DND-41 (cell line): ENCODE results near the gene KCNS3.

ENCODE experiments used
- ATAC-seq: fragments of 200-7000 bp; cut with Tn5 transposase; 3 replicates; pipeline ENCODE4 v1.9.1; 2021; ENCODE audit warnings: low read depth; ENCODE audit not compliant: insufficient read depth
- DNase-seq: peaks from one replicate; pipeline ENCODE4 v3.0.0-alpha.2; 2020
- H2AFZ ChIP-seq: 2 replicates; pipeline ENCODE4 v1.6.0; 2012; ENCODE audit warnings: low read depth, low read length
- H3K27ac ChIP-seq: 2 replicates; pipeline ENCODE4 v1.5.1; 2012; ENCODE audit warnings: low read length, inconsistent platforms
- H3K27me3 ChIP-seq: fragments of 200-600 bp; sonication (generic); 2 replicates; pipeline ENCODE4 v1.6.0; 2012; ENCODE audit warnings: low read length, mild to moderate bottlenecking, inconsistent platforms; ENCODE audit not compliant: insufficient read depth, poor library complexity
- H3K36me3 ChIP-seq: 2 replicates; pipeline ENCODE4 v1.5.1; 2012; ENCODE audit warnings: low read length, inconsistent platforms; ENCODE audit not compliant: insufficient read depth
- H3K4me1 ChIP-seq: 2 replicates; pipeline ENCODE4 v1.5.1; 2012; ENCODE audit warnings: mild to moderate bottlenecking, low read length; ENCODE audit not compliant: insufficient read depth
- H3K4me2 ChIP-seq: 2 replicates; pipeline ENCODE4 v1.6.0; 2012; ENCODE audit warnings: mild to moderate bottlenecking, moderate library complexity, low read length, inconsistent platforms; ENCODE audit not compliant: insufficient read depth
- H3K4me3 ChIP-seq, 2 experiments: fragments of 200-600 bp in 1 of 2; shearing (Covaris generic) in 1 of 2; 2 replicates each; pipeline ENCODE4 v1.5.1; 2012 to 2016; ENCODE audit warnings: inconsistent platforms in 2 of 2, low read length in 2 of 2, mild to moderate bottlenecking in 2 of 2, low read depth in 1 of 2, moderate library complexity in 1 of 2
- H3K79me2 ChIP-seq: 2 replicates; pipeline ENCODE4 v1.6.0; 2012; ENCODE audit warnings: low read length, inconsistent platforms; ENCODE audit not compliant: insufficient read depth
- H3K9ac ChIP-seq: 2 replicates; pipeline ENCODE4 v1.6.0; 2012; ENCODE audit warnings: low read depth, mild to moderate bottlenecking, inconsistent platforms, low read length, moderate library complexity
- H3K9me3 ChIP-seq: 2 replicates; pipeline ENCODE4 v1.5.1; 2012; ENCODE audit warnings: low read length, moderate library complexity, mild to moderate bottlenecking, inconsistent platforms; ENCODE audit not compliant: insufficient read depth, severe bottlenecking
- H4K20me1 ChIP-seq: 2 replicates; pipeline ENCODE4 v1.6.0; 2012; ENCODE audit warnings: low read length; ENCODE audit not compliant: insufficient read depth
- CTCF ChIP-seq: IDR thresholded peaks from 2 replicates; pipeline ENCODE4 v1.5.1; 2012; ENCODE audit warnings: borderline replicate concordance, low read length, moderate library complexity, mild to moderate bottlenecking; ENCODE audit not compliant: poor library complexity, severe bottlenecking; ENCODE audit errors: extremely low read depth
- EZH2 ChIP-seq: IDR thresholded peaks from 3 replicates; pipeline ENCODE4 v1.6.1; 2012; ENCODE audit warnings: borderline replicate concordance, low read depth, mild to moderate bottlenecking, moderate library complexity, low read length, inconsistent platforms; ENCODE audit not compliant: severe bottlenecking

KCNS3 gene

GRCh38 chr2:17899871-17900270 lies 21.4 kb downstream of the KCNS3 start:
- H3K4me2 ChIP-seq = no peak overlapping the region
- no peak overlapping the region for H3K4me3 ChIP-seq
- DNase-seq (no peak), ATAC-seq (no peak)
- H3K27ac ChIP-seq = no peak overlapping the region
- peaks cover 3% of the 10 kb centered on the region for H3K27me3 ChIP-seq
- H3K9ac ChIP-seq = no peak overlapping the region
- no peaks in the 10 kb centered on the region for H3K9me3 ChIP-seq
- no peaks in the 10 kb centered on the region for H4K20me1 ChIP-seq
- H3K79me2 ChIP-seq = no peaks in the 10 kb centered on the region
- H2AFZ ChIP-seq = no peak overlapping the region
- TF ChIP-seq CTCF = no peak
- no peak for TF ChIP-seq EZH2
- no peaks in the 10 kb centered on the region; the same call in 1 of the 2 replicates for H3K4me1 ChIP-seq
- H3K36me3 ChIP-seq = no peaks in the 10 kb centered on the region

- Histone ChIP-seq H3K4me2 (no peak overlapping the region), H3K4me3 (no peak overlapping the region), H3K9ac (no peak overlapping the region), H3K27ac (no peak overlapping the region), H3K36me3 (no peaks in the 10 kb centered on the region), H3K9me3 (no peaks in the 10 kb centered on the region), H3K27me3 (no peaks in the 10 kb centered on the region), H2AFZ (no peak overlapping the region), H3K4me1 (no peaks in the 10 kb centered on the region; the same call in 1 of the 2 replicates), H4K20me1 (no peaks in the 10 kb centered on the region), H3K79me2 (no peaks in the 10 kb centered on the region)
- peak; percentile 23 for DNase-seq
- TF ChIP-seq EZH2 = no peak
- TF ChIP-seq CTCF = no peak
- peak; percentile 58 for ATAC-seq
Observed at GRCh38 chr2:17901246-17901645, 22.8 kb downstream of the KCNS3 start.

GRCh38 chr2:17910980-17911379 lies 32.5 kb downstream of the KCNS3 start:
- DNase-seq (no peak), ATAC-seq (no peak)
- Histone ChIP-seq H3K9ac (no peak overlapping the region), H2AFZ (no peak overlapping the region), H3K79me2 (no peaks in the 10 kb centered on the region), H3K4me3 (no peak overlapping the region), H3K27ac (no peak overlapping the region), H3K36me3 (no peaks in the 10 kb centered on the region), H3K4me1 (no peaks in the 10 kb centered on the region), H3K9me3 (no peaks in the 10 kb centered on the region), H3K27me3 (no peaks in the 10 kb centered on the region), H4K20me1 (no peaks in the 10 kb centered on the region), H3K4me2 (no peak overlapping the region)
- TF ChIP-seq EZH2 (no peak), CTCF (no peak)
